Measurements from ENCODE around the gene TULP4. TPM values are rescaled to one million over a fixed set of nuclear protein-coding genes. Genes with fewer than 3 reads are reported as not detected.

TULP4 gene
- total RNA-seq, 1 donor, result 105 TPM

DNA sequence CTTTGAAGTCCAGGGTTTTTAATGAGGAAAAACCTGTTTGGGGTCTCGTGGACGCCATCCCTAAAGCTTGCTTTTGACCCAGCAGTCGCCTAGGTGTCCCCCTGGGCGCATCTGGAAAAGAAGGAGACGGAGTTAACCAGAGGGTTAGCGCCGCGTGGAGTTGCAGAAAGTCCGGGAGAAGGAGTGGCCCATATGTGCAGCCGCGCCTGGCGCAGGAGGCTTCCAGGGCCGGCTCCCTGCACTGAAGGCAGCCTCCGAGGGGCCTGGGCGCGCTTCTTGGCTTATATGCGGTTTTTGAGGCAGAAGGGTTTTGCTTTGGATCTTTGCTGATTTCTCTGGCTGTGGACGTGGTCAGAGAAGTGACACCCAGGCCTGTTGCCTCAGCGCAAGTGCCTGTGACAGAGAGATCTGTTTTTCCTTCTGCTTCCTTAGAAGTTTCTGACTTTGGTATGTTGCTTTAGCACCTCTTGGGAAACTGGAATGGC lies 248.6 kb downstream of the TULP4 start:
- H3K27me3 ChIP-seq (ENCODE audit: insufficient read depth, low read length), result no peaks in the 10 kb centered on the region
- H3K4me3 ChIP-seq (ENCODE audit: low read length), result peak overlapping the region; percentile 79
- H3K9me3 ChIP-seq (ENCODE audit: low read depth, low read length), result no peaks in the 10 kb centered on the region
- peaks cover 55% of the 10 kb centered on the region for H3K4me1 ChIP-seq (ENCODE audit: insufficient read depth, low read length)

Other genes starting within 250 kb of the TULP4 start
- gene SERAC1, start 144.2 kb upstream of the TULP4 start, total RNA-seq, result 2.1 TPM
- gene GTF2H5, start 144.1 kb upstream of the TULP4 start, total RNA-seq, result 0.94 TPM
- 13.4 TPM for gene TMEM181, start 247.6 kb downstream of the TULP4 start, total RNA-seq